Transverse colon (tissue), 3 donors: ENCODE results near the gene RAC2.

Source experiments
- CTCF ChIP-seq, 5 experiments: fragments of 200-600 bp in 3 of 5; fragments of 450-650 bp in 2 of 5; sonication (generic) in 3 of 5; IDR thresholded peaks; 1 replicate in 2 of 5; 2 replicates in 3 of 5; pipeline ENCODE4 v1.5.1; 2016 to 2017; ENCODE audit warnings: antibody characterized with exemption in 5 of 5, inconsistent platforms in 3 of 5, mild to moderate bottlenecking in 2 of 5, moderate library complexity in 1 of 5
- EP300 ChIP-seq: sonication (generic); formaldehyde crosslinking; IDR thresholded peaks from one replicate; pipeline ENCODE4 v1.6.1; 2017; ENCODE audit warnings: antibody characterized with exemption, low read depth
- POLR2A ChIP-seq: fragments of 450-650 bp; IDR thresholded peaks from one replicate; pipeline ENCODE4 v1.6.1; 2016; ENCODE audit warnings: antibody characterized with exemption, mild to moderate bottlenecking, moderate library complexity

GRCh38 chr22:37187891-37188761 is 55.9 kb downstream of the RAC2 start, which contains the start of gene C1QTNF6:
- TF ChIP-seq EP300 (no peak), CTCF (IDR thresholded peaks at IDR 0.05) (no peak), POLR2A (peak; percentile 23)
